GM19023 (cell line): ENCODE data around the gene SPCS2.
"Not testable (repeated sequence)": the region's sequence is repeated elsewhere in the genome, so short reads cannot be mapped to it uniquely, and the experiment has no call there.

Experiments used
- ATAC-seq: cut with Tn5 transposase; IDR thresholded peaks from one replicate; pipeline ENCODE4 v1.9.1; 2021; ENCODE audit warnings: mild to moderate bottlenecking, moderate library complexity; ENCODE audit not compliant: unreplicated experiment

Gene SPCS2

GRCh38 chr11:75000975-75001354 is 51.9 kb downstream of the SPCS2 start:
- no peak for ATAC-seq

- no peak for ATAC-seq
Observed at GRCh38 chr11:75001686-75002085, 52.6 kb downstream of the SPCS2 start.

GRCh38 chr11:75002516-75002915 is 53.5 kb downstream of the SPCS2 start:
- ATAC-seq, result no peak

- no peak for ATAC-seq
Observed at GRCh38 chr11:75004215-75004614, 55.1 kb downstream of the SPCS2 start.

- ATAC-seq, result no peak
Observed at GRCh38 chr11:75011357-75011756, 62.3 kb downstream of the SPCS2 start.

GRCh38 chr11:75011872-75012271 is 62.8 kb downstream of the SPCS2 start:
- ATAC-seq, result no peak

GRCh38 chr11:75013051-75013450 is 64.0 kb downstream of the SPCS2 start:
- ATAC-seq, result no peak

- ATAC-seq, result no peak
Observed at GRCh38 chr11:75014129-75014528, 65.1 kb downstream of the SPCS2 start.

- not testable (repeated sequence) for ATAC-seq
Observed at GRCh38 chr11:75019200-75019599, 70.1 kb downstream of the SPCS2 start.

GRCh38 chr11:75020328-75020727 is 71.3 kb downstream of the SPCS2 start:
- not testable (repeated sequence) for ATAC-seq

- ATAC-seq, result peak; percentile 40
Observed at GRCh38 chr11:75022296-75022695, 73.2 kb downstream of the SPCS2 start.

- peak; percentile 62 for ATAC-seq
Observed at GRCh38 chr11:75022759-75023396, 73.8 kb downstream of the SPCS2 start.

GRCh38 chr11:75023446-75024067 is 74.5 kb downstream of the SPCS2 start:
- no peak for ATAC-seq

- no peak for ATAC-seq
Observed at GRCh38 chr11:75024068-75024449, 75.0 kb downstream of the SPCS2 start.

GRCh38 chr11:75024764-75025211 is 75.7 kb downstream of the SPCS2 start:
- ATAC-seq, result no peak

GRCh38 chr11:75025561-75025960 is 76.5 kb downstream of the SPCS2 start:
- ATAC-seq, result no peak

GRCh38 chr11:75028321-75028720 is 79.3 kb downstream of the SPCS2 start:
- no peak for ATAC-seq
